K562 (cell line): ENCODE data around the gene CACTIN. TPM values are rescaled to one million over a fixed set of nuclear protein-coding genes. Genes with fewer than 3 reads are reported as not detected.

Experiments used
- ESRRB ChIP-seq: fragments of 250-450 bp; sonication (Bioruptor Pico); IDR thresholded peaks from 2 replicates; pipeline ENCODE4 v1.5.0; 2020; ENCODE audit warnings: mild to moderate bottlenecking, moderate library complexity, borderline replicate concordance
- PHF20 ChIP-seq: fragments of 450-650 bp; IDR thresholded peaks from 2 replicates; pipeline ENCODE4 v1.6.1; 2018; ENCODE audit not compliant: partially characterized antibody
- PYGO2 ChIP-seq: fragments of 450-650 bp; IDR thresholded peaks from 2 replicates; pipeline ENCODE4 v1.6.1; 2016; ENCODE audit warnings: mild to moderate bottlenecking, missing genetic modification characterization, moderate library complexity, missing compliant biosample characterization
- RBBP5 ChIP-seq: fragments of 200-600 bp; sonication (generic); IDR thresholded peaks from 2 replicates; pipeline ENCODE4 v1.6.1; 2012; ENCODE audit warnings: borderline replicate concordance, mild to moderate bottlenecking, low read length, control low read depth, inconsistent platforms; ENCODE audit not compliant: insufficient read depth, poor library complexity, severe bottlenecking
- RBM15 ChIP-seq: fragments of 200-400 bp; formaldehyde crosslinking; IDR thresholded peaks from 2 replicates; pipeline ENCODE4 v1.6.1; 2018; ENCODE audit warnings: mild to moderate bottlenecking, low read length, moderate library complexity; ENCODE audit not compliant: insufficient read depth
- RCOR1 ChIP-seq, 2 experiments: IDR thresholded peaks; 2 replicates each; pipeline ENCODE4 v1.6.1; 2012; ENCODE audit warnings: low read depth in 2 of 2, low read length in 2 of 2, borderline replicate concordance in 1 of 2, improper control_type of control experiment in 1 of 2
- SMAD2 ChIP-seq: fragments of 150-350 bp; IDR thresholded peaks from 2 replicates; pipeline ENCODE4 v1.6.1; 2014; ENCODE audit warnings: low read depth, mild to moderate bottlenecking, low read length
- STAT5A ChIP-seq: IDR thresholded peaks from 2 replicates; pipeline ENCODE4 v1.6.1; 2012; ENCODE audit warnings: low read length, inconsistent platforms, borderline replicate concordance
- TAL1 ChIP-seq: fragments of 450-650 bp; IDR thresholded peaks from 2 replicates; pipeline ENCODE4 v1.6.1; 2016; ENCODE audit warnings: mild to moderate bottlenecking
- ZBTB43 ChIP-seq: sonication (generic); formaldehyde crosslinking; IDR thresholded peaks from 2 replicates; pipeline ENCODE4 v1.8.0; 2023; ENCODE audit warnings: mild to moderate bottlenecking, missing genetic modification reagents
- ZBTB8A ChIP-seq: fragments of 450-650 bp; IDR thresholded peaks from 2 replicates; pipeline ENCODE4 v1.6.1; 2018; ENCODE audit warnings: mild to moderate bottlenecking, moderate library complexity; ENCODE audit not compliant: partially characterized antibody
- ZEB2 ChIP-seq: fragments of 450-650 bp; IDR thresholded peaks from 2 replicates; pipeline ENCODE4 v1.6.1; 2016
- polyA plus RNA-seq, 8 experiments: library from polyadenylated mRNA; depleted of rRNA in 4 of 8; stranded (reverse) in 5 of 8; unstranded in 3 of 8; fragments of >200 nt; fragmentation: Nextera tagmentation in 2 of 8; fragmentation: Illumina TruSeq in 1 of 8; extraction: Ambion mirVana in 2 of 8; extraction: Trizol in 1 of 8; gene quantifications; 2 replicates each; pipeline versions ENCODE4 v1.2.1 to v1.2.3, GENCODE V29; 2011 to 2014; ENCODE audit warnings: inconsistent platforms in 1 of 8, missing spikeins in 1 of 8
- total RNA-seq, 7 experiments: library from RNA; depleted of rRNA in 6 of 7; stranded (reverse); fragments of >200 nt in 6 of 7; fragmentation: Illumina TruSeq in 2 of 7; extraction: Trizol in 2 of 7; gene quantifications; 2 replicates each; pipeline versions ENCODE4 v1.2.1 to v1.2.3, GENCODE V29; 2011 to 2021; ENCODE audit warnings: low replicate concordance in 1 of 7
- TF ChIP-seq, protein P1 (sequence below): fragments of 450-650 bp; IDR thresholded peaks from 2 replicates; pipeline ENCODE4 v1.6.1; 2016; ENCODE audit warnings: mild to moderate bottlenecking, moderate library complexity
- TF ChIP-seq, protein P2 (sequence below): IDR thresholded peaks from 3 replicates; pipeline ENCODE4 v1.6.1; 2011; ENCODE audit warnings: borderline replicate concordance, mild to moderate bottlenecking; ENCODE audit not compliant: insufficient read length, insufficient read depth

Gene CACTIN
- total and polyA plus RNA-seq, 9 of the 15 experiments (the other 6 are each of a cell fraction or from before 2014, with no cell fraction given) = 0.15 to 49.2 (median 15.0) TPM

DNA sequence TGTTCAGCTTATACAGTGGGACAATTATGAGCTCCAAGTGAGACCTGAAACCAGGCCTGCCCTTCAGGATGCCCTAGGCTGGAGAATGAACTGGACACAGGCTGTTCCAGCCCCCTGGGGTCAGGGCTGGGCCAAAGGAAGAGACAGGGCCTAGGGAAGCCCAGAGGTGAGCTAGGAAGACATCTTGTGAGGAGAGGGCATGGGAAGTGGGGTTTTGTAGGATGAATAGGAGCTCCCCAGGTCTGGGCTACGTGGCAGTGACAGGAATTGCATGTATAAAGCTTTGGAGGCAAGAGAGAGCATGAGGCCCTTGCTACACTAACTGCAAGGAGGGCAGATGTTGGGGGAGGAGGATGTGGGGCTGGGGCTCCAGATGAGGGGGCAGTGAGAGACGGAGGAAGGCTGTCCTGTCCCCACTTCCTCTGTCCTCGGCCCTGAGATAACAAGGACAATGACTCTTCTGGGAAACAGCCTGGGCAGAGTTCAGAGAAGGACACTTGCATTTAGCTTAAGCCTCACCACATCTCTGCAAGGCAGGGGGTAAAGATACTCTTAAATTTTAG is 18.4 kb downstream of the CACTIN start (continued):
- TF ChIP-seq, protein P1, sequence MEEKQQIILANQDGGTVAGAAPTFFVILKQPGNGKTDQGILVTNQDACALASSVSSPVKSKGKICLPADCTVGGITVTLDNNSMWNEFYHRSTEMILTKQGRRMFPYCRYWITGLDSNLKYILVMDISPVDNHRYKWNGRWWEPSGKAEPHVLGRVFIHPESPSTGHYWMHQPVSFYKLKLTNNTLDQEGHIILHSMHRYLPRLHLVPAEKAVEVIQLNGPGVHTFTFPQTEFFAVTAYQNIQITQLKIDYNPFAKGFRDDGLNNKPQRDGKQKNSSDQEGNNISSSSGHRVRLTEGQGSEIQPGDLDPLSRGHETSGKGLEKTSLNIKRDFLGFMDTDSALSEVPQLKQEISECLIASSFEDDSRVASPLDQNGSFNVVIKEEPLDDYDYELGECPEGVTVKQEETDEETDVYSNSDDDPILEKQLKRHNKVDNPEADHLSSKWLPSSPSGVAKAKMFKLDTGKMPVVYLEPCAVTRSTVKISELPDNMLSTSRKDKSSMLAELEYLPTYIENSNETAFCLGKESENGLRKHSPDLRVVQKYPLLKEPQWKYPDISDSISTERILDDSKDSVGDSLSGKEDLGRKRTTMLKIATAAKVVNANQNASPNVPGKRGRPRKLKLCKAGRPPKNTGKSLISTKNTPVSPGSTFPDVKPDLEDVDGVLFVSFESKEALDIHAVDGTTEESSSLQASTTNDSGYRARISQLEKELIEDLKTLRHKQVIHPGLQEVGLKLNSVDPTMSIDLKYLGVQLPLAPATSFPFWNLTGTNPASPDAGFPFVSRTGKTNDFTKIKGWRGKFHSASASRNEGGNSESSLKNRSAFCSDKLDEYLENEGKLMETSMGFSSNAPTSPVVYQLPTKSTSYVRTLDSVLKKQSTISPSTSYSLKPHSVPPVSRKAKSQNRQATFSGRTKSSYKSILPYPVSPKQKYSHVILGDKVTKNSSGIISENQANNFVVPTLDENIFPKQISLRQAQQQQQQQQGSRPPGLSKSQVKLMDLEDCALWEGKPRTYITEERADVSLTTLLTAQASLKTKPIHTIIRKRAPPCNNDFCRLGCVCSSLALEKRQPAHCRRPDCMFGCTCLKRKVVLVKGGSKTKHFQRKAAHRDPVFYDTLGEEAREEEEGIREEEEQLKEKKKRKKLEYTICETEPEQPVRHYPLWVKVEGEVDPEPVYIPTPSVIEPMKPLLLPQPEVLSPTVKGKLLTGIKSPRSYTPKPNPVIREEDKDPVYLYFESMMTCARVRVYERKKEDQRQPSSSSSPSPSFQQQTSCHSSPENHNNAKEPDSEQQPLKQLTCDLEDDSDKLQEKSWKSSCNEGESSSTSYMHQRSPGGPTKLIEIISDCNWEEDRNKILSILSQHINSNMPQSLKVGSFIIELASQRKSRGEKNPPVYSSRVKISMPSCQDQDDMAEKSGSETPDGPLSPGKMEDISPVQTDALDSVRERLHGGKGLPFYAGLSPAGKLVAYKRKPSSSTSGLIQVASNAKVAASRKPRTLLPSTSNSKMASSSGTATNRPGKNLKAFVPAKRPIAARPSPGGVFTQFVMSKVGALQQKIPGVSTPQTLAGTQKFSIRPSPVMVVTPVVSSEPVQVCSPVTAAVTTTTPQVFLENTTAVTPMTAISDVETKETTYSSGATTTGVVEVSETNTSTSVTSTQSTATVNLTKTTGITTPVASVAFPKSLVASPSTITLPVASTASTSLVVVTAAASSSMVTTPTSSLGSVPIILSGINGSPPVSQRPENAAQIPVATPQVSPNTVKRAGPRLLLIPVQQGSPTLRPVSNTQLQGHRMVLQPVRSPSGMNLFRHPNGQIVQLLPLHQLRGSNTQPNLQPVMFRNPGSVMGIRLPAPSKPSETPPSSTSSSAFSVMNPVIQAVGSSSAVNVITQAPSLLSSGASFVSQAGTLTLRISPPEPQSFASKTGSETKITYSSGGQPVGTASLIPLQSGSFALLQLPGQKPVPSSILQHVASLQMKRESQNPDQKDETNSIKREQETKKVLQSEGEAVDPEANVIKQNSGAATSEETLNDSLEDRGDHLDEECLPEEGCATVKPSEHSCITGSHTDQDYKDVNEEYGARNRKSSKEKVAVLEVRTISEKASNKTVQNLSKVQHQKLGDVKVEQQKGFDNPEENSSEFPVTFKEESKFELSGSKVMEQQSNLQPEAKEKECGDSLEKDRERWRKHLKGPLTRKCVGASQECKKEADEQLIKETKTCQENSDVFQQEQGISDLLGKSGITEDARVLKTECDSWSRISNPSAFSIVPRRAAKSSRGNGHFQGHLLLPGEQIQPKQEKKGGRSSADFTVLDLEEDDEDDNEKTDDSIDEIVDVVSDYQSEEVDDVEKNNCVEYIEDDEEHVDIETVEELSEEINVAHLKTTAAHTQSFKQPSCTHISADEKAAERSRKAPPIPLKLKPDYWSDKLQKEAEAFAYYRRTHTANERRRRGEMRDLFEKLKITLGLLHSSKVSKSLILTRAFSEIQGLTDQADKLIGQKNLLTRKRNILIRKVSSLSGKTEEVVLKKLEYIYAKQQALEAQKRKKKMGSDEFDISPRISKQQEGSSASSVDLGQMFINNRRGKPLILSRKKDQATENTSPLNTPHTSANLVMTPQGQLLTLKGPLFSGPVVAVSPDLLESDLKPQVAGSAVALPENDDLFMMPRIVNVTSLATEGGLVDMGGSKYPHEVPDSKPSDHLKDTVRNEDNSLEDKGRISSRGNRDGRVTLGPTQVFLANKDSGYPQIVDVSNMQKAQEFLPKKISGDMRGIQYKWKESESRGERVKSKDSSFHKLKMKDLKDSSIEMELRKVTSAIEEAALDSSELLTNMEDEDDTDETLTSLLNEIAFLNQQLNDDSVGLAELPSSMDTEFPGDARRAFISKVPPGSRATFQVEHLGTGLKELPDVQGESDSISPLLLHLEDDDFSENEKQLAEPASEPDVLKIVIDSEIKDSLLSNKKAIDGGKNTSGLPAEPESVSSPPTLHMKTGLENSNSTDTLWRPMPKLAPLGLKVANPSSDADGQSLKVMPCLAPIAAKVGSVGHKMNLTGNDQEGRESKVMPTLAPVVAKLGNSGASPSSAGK = no peak
- TF ChIP-seq PYGO2 (tag) (no peak), TAL1 (no peak; the same call in none of the 2 replicates), ZEB2 (no peak), RBM15 (no peak), STAT5A (peak; percentile 35; the same call in 1 of the 2 replicates), ZBTB43 (CRISPR knock-in tag) (no peak), ESRRB (CRISPR knock-in tag) (no peak), RCOR1 (IDR thresholded peaks at IDR 0.05; ENCODE audit: borderline replicate concordance in 1 of 2, low read depth in 2 of 2, low read length in 2 of 2) (peak in 1 of 2 experiments; percentile 39; a peak in 1 of 4 replicates), RBBP5 (peak; percentile 33), SMAD2 (no peak), ZBTB8A (no peak), PHF20 (no peak)
- TF ChIP-seq, protein P2, sequence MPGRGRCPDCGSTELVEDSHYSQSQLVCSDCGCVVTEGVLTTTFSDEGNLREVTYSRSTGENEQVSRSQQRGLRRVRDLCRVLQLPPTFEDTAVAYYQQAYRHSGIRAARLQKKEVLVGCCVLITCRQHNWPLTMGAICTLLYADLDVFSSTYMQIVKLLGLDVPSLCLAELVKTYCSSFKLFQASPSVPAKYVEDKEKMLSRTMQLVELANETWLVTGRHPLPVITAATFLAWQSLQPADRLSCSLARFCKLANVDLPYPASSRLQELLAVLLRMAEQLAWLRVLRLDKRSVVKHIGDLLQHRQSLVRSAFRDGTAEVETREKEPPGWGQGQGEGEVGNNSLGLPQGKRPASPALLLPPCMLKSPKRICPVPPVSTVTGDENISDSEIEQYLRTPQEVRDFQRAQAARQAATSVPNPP = no peak
